Heart left ventricle (tissue), 13 donors: ENCODE results near the gene C21orf91.

ENCODE experiments used
- CTCF ChIP-seq, 12 donors: fragments of 200-600 bp; sonication (generic) in 4 of 12; IDR thresholded peaks; one replicate each; pipeline versions ENCODE4 v1.5.0 to v1.8.0; 2018 to 2022; ENCODE audit warnings: antibody characterized with exemption in 12 of 12, mild to moderate bottlenecking in 5 of 12
- POLR2A ChIP-seq, 2 donors: fragments of 450-650 bp; IDR thresholded peaks; one replicate each; pipeline ENCODE4 v1.6.1; 2017; ENCODE audit warnings: antibody characterized with exemption in 2 of 2, mild to moderate bottlenecking in 2 of 2, moderate library complexity in 2 of 2
- donor health status: ischemic (EF 13 %, LVEDD 7.1; RV severe dilation, severe dysfunction).
- donor health status: DM: no; HTN: yes; CAD: no.
- donor health status: DM: no; HTN: no; CAD: no.
- donor health status: ischemic (EF 25% LVEDD 6.9; RV normal size, moderate dysfunction).
- donor health status: ischemic (EF 25% LVEDD 5.7; RV mildly dilated, moderate dysfunction).
- donor health status: ischemic (EF 35%, LVEDD 5.7; RV mildly dilated, moderate dysfunction).
- donor health status: nonischemic (EF 11% LVEDD 7.7; RV severe dilation, severe dysfunction).
- donor health status: DM: yes; HTN: yes; CAD: no.
- donor health status: PGD.
- donor health status: ischemic (EF 29% LVEDD 5.4; RV normal size, mild dysfunction).
- donor health status: nonischemic (EF 23%, LVEDD 6.1; RV moderate dilation, normal function).

GRCh38 chr21:17775431-17776126 lies 43.6 kb downstream of the C21orf91 start:
- TF ChIP-seq CTCF (IDR thresholded peaks at IDR 0.05) (no peak), POLR2A (IDR thresholded peaks at IDR 0.05) (no peak)
